Mucosa of descending colon (tissue), 3 donors: ENCODE measurements around the gene MEX3D. TPM values are rescaled to one million over a fixed set of nuclear protein-coding genes. Genes with fewer than 3 reads are reported as not detected.

Experiments used
- ATAC-seq: fragments of 200-7000 bp; cut with Tn5 transposase; one replicate; pipeline ENCODE4 v1.9.1; 2020; ENCODE audit warnings: mild to moderate bottlenecking, moderate library complexity
- DNase-seq, 3 donors: peaks; one replicate each; pipeline ENCODE4 v3.0.0-alpha.2; 2020
- H3K36me3 ChIP-seq: fragments of 200-600 bp; one replicate; pipeline ENCODE4 v1.8.0; 2021; ENCODE audit warnings: low read depth, mild to moderate bottlenecking
- H3K4me1 ChIP-seq: fragments of 200-600 bp; one replicate; pipeline ENCODE4 v1.8.0; 2021; ENCODE audit warnings: low read depth, mild to moderate bottlenecking
- H3K4me3 ChIP-seq: fragments of 200-600 bp; one replicate; pipeline ENCODE4 v1.8.0; 2021; ENCODE audit warnings: mild to moderate bottlenecking
- H3K9me3 ChIP-seq: fragments of 200-600 bp; one replicate; pipeline ENCODE4 v1.8.0; 2021; ENCODE audit warnings: mild to moderate bottlenecking
- intact Hi-C, 2 donors: fragments of 100-400 bp; cut with DNase I in 1 of 2; cut with micrococcal nuclease in 1 of 2; formaldehyde crosslinking; loops; one replicate each; pipeline versions ENCODE4 v1.11.0 to v1.11.1; 2022; cut with DNase I, micrococcal nuclease
- total RNA-seq, 3 donors: library from RNA; stranded (reverse); fragmentation: NEBNext Ultra II Directional in 2 of 3; extraction: Animal tissue kit (Norgen Biotek cat#: 25700) in 2 of 3; gene quantifications; one replicate each; pipeline versions ENCODE4 v1.2.1 to v1.2.4, GENCODE V29; 2021 to 2023
- TF ChIP-seq, protein P1 (sequence below): fragments of 200-600 bp; IDR thresholded peaks from one replicate; pipeline ENCODE4 v1.8.0; 2022; ENCODE audit warnings: antibody characterized with exemption, mild to moderate bottlenecking
- donor health status: DM: no; HTN: no; CAD: no; lungs with moderate emphysema.
- donor health status: DM: no; HTN: no; CAD: no.
- donor health status: DM: no; HTN: yes; CAD: no.

Gene MEX3D
- total RNA-seq, 3 donors from 2014 or later: 21.3 to 28.1 (median 21.5) TPM

DNA sequence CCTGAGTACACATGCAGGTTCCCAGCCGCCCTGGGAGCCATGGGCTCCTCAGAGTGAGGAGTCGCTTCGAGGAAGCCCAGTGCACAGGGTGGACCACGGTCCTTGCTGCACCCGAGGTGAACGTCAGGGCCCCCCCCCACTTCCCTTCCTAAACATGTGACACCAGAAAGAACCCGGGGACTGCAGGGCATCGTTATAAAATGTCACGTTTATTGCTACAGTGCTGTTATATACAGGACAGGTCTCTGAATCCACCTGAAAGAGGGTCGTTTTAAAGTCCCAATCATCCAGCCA lies 40.9 kb upstream of the MEX3D start:
- intact Hi-C loops: no loop called here
- Histone ChIP-seq H3K36me3 (no peaks in the 10 kb centered on the region), H3K9me3 (no peaks in the 10 kb centered on the region), H3K4me3 (no peak overlapping the region), H3K4me1 (peaks cover 16% of the 10 kb centered on the region)
- ATAC-seq (no peak), DNase-seq (peak in 1 of 3 donors; percentile 43)
- TF ChIP-seq, protein P1, sequence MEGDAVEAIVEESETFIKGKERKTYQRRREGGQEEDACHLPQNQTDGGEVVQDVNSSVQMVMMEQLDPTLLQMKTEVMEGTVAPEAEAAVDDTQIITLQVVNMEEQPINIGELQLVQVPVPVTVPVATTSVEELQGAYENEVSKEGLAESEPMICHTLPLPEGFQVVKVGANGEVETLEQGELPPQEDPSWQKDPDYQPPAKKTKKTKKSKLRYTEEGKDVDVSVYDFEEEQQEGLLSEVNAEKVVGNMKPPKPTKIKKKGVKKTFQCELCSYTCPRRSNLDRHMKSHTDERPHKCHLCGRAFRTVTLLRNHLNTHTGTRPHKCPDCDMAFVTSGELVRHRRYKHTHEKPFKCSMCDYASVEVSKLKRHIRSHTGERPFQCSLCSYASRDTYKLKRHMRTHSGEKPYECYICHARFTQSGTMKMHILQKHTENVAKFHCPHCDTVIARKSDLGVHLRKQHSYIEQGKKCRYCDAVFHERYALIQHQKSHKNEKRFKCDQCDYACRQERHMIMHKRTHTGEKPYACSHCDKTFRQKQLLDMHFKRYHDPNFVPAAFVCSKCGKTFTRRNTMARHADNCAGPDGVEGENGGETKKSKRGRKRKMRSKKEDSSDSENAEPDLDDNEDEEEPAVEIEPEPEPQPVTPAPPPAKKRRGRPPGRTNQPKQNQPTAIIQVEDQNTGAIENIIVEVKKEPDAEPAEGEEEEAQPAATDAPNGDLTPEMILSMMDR: no peak

DNA sequence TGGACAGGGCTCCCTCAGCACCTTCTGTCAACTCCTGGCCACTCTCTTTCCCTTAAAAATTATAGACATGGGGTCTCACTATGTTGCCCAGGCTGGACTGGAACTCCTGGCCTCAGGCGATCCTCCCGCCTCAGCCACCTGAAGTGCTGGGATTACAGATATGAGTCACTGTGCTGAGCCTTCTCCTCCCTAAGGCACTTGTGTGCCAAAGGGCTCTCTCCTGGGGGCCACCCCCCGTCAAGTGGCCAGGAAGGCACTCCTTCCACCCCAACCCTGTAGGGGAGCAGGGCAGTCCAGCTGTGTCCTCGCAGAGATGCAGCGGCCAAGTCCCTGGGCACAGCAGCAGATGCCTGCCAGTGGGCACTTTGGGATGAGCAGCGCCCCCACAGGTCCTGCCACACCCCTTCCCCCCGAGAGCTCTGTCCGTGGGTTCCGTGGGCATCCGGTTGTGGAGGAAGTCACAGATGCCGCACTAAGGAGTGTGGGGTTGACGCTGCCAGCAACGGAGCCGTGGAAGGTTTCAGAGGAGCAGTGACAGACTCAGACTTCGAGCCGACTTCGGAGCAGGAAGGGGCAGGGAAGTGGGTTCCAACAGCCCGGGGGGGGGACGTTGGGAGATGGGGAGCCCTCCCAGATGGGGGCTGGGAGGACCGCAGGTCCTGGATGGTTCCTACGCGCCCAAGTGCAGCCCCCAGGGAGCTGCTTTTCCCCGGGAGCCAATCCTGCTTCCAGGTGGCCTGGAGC lies 40.4 kb upstream of the MEX3D start:
- H3K9me3 ChIP-seq: no peaks in the 10 kb centered on the region
- H3K4me1 ChIP-seq: peaks cover 21% of the 10 kb centered on the region
- intact Hi-C loops: no loop called here
- H3K4me3 ChIP-seq: no peak overlapping the region
- no peak for ATAC-seq
- H3K36me3 ChIP-seq: no peaks in the 10 kb centered on the region
- DNase-seq: no peak
- TF ChIP-seq, protein P1: no peak

DNA sequence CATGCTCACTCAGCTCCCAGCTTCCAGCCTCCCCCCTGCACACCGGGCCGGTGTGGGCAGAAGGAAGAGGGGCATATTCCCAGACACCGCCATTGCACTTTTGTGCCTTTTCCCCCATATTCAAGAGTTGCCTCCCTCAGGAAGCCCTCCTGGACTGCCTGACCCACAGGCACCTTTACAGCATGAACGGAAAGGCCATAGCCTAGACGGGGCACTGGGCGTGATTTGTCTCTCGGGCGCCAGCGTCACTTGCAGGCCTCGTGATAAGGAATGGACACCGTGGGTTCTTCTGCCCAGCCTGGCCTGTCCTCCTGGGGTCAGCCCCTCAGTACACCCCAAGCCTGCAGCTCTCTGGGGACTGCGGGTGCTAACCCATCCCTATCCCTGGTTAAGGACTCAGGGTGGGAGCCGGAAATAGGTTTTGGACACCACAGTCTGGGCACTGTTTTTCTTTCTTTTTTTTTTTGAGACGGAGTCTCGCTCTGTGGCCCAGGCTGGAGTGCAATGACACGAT lies 38.1 kb upstream of the MEX3D start:
- TF ChIP-seq, protein P1: no peak
- peaks cover 31% of the 10 kb centered on the region for H3K4me1 ChIP-seq
- H3K4me3 ChIP-seq: peak overlapping the region; percentile 98
- no peaks in the 10 kb centered on the region for H3K9me3 ChIP-seq
- intact Hi-C loops: no loop called here
- no peaks in the 10 kb centered on the region for H3K36me3 ChIP-seq
- ATAC-seq (peak; percentile 12), DNase-seq (peak in 1 of 3 donors; percentile 59)

DNA sequence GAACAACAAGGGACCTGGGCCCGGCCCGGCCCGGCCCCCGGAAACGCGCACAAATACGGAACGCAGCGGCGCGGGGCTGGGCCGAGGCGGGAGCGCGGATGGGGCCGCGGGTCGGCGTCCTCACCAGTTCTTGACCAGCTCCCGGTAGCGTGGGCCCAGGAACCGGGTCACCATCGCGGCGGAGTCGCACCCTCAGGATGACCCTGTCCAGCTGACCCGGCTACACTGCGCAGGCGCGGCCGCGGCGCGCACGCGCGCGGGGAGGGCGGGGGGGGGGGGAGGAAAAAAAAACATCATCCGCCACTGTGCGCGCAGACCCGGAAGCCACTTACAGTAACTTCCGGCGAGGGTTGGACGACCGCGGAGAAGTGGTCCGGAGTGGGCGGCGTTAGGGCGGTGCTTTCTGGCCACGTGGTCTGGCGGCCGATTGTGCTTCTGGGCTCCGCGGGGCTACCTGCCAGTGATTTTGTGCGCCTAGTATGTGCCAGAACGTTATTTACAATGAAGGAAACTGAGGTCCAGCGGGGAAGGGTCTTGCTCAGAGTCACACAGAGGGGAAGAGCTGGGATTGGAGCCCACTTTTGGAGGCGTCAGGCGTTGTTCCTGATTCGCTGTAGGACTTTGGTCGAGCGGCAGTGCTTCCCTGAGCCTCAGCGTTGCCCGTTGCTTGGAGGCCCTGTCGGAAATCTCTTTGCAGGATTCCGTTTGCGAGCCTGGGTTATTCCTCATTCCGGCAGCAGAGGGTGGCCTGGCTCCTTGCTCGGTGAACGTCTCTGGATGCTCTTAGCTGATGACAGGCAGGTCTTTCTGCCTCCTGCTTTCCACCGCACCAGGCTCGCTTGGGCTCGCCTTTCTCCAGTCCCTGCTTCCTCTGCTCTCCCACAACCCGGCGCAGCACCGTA lies 37.4 kb upstream of the MEX3D start, which contains the start of gene UQCR11:
UQCR11 (minus strand) TSS at position 227 of the 902 bp plus-strand sequence; CDS start at position 174, 53 bp downstream.
- intact Hi-C loops: no loop called here
- Histone ChIP-seq H3K4me1 (peaks cover 32% of the 10 kb centered on the region), H3K9me3 (no peaks in the 10 kb centered on the region), H3K4me3 (peak within 1 kb of the TSS; percentile 98), H3K36me3 (no peaks in the 10 kb centered on the region)
- TF ChIP-seq, protein P1: no peak
- ATAC-seq (peak; percentile 91), DNase-seq (peak; percentile 95 to 97 (median 96))

DNA sequence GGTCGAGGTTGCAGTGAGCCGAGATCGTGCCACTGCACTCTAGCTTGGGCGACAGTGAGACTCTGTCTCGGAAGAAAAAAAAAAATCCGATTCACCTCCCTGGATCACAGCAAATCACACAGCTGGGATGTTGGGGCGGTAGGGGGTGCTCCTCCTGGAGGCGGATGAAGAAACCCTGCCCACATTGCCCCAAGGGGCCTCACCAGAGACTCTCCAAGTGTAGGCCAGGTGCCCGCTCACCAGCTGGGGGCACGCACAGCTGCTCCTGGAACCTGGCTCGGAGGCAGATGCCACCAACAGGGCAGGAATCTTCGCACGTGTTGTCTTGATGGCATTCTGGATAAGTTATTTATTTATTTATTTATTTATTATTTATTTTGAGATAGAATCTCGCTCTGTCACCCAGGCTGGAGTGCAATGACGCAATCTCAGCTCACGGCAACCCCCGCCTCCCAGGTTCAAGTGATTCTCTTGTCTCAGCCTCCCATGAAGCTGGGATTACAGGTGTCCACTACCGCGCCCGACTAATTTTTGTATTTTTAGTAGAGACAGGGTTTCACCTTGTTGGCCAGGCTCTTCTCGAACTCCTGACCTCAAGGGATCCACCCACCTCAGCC lies 34.1 kb upstream of the MEX3D start:
- Histone ChIP-seq H3K36me3 (no peaks in the 10 kb centered on the region), H3K4me3 (no peak overlapping the region), H3K4me1 (peaks cover 29% of the 10 kb centered on the region), H3K9me3 (no peaks in the 10 kb centered on the region)
- DNase-seq (no peak), ATAC-seq (no peak)
- TF ChIP-seq, protein P1: no peak
- intact Hi-C loops: no loop called here
